A549 (cell line): Measurements from ENCODE around the gene USP6NL.

Experiments
- CBX8 ChIP-seq: fragments of 200-600 bp; sonication (generic); IDR thresholded peaks from 2 replicates; pipeline ENCODE4 v1.6.1; 2016
- EP300 ChIP-seq, 2 experiments: fragments of >200 bp; sonication (Bioruptor Twin); formaldehyde crosslinking; IDR thresholded peaks; 2 replicates in 1 of 2; 3 replicates in 1 of 2; pipeline ENCODE4 v1.6.1; 2016 to 2017
- GATA3 ChIP-seq: IDR thresholded peaks from 2 replicates; pipeline ENCODE4 v1.6.1; 2012; ENCODE audit warnings: borderline replicate concordance
- MYC ChIP-seq: IDR thresholded peaks from 2 replicates; pipeline ENCODE4 v1.6.1; 2012; ENCODE audit warnings: mild to moderate bottlenecking, inconsistent platforms, low read length, improper control_type of control experiment, borderline replicate concordance
- NPAS2 ChIP-seq: fragments of 250-450 bp; sonication (Bioruptor Pico); IDR thresholded peaks from 2 replicates; pipeline ENCODE4 v1.8.0; 2022; ENCODE audit warnings: mild to moderate bottlenecking, moderate library complexity, borderline replicate concordance
- POLR2A ChIP-seq: IDR thresholded peaks from 2 replicates; pipeline ENCODE4 v1.6.1; 2012; ENCODE audit warnings: mild to moderate bottlenecking, low read length
- RCOR1 ChIP-seq: fragments of 150-350 bp; IDR thresholded peaks from 2 replicates; pipeline ENCODE4 v1.6.1; 2014; ENCODE audit warnings: antibody characterized with exemption, low read length, low read depth
- RFX5 ChIP-seq: fragments of 450-650 bp; IDR thresholded peaks from 2 replicates; pipeline ENCODE4 v1.7.1; 2014; ENCODE audit warnings: antibody characterized with exemption, mild to moderate bottlenecking, moderate library complexity
- ZFP36 ChIP-seq: fragments of 450-650 bp; IDR thresholded peaks from 2 replicates; pipeline ENCODE4 v1.6.1; 2014; ENCODE audit warnings: borderline replicate concordance; ENCODE audit not compliant: partially characterized antibody
- TF ChIP-seq, protein P1 (sequence below): fragments of >200 bp; sonication (Bioruptor Twin); formaldehyde crosslinking; IDR thresholded peaks from 3 replicates; pipeline ENCODE4 v1.5.1; 2016
- TF ChIP-seq, protein P2 (sequence below): fragments of 450-650 bp; IDR thresholded peaks from 2 replicates; pipeline ENCODE4 v1.6.1; 2014; ENCODE audit warnings: antibody characterized with exemption
- TF ChIP-seq, protein P3 (sequence below): IDR thresholded peaks from 2 replicates; pipeline ENCODE4 v1.6.1; 2012

- TF ChIP-seq MYC (no peak), RFX5 (no peak), ZFP36 (no peak), NPAS2 (no peak), EP300 (IDR thresholded peaks at IDR 0.05) (no peak), CBX8 (no peak), GATA3 (no peak), POLR2A (no peak), RCOR1 (no peak)
- TF ChIP-seq, protein P1, sequence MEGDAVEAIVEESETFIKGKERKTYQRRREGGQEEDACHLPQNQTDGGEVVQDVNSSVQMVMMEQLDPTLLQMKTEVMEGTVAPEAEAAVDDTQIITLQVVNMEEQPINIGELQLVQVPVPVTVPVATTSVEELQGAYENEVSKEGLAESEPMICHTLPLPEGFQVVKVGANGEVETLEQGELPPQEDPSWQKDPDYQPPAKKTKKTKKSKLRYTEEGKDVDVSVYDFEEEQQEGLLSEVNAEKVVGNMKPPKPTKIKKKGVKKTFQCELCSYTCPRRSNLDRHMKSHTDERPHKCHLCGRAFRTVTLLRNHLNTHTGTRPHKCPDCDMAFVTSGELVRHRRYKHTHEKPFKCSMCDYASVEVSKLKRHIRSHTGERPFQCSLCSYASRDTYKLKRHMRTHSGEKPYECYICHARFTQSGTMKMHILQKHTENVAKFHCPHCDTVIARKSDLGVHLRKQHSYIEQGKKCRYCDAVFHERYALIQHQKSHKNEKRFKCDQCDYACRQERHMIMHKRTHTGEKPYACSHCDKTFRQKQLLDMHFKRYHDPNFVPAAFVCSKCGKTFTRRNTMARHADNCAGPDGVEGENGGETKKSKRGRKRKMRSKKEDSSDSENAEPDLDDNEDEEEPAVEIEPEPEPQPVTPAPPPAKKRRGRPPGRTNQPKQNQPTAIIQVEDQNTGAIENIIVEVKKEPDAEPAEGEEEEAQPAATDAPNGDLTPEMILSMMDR = no peak
- TF ChIP-seq, protein P2, sequence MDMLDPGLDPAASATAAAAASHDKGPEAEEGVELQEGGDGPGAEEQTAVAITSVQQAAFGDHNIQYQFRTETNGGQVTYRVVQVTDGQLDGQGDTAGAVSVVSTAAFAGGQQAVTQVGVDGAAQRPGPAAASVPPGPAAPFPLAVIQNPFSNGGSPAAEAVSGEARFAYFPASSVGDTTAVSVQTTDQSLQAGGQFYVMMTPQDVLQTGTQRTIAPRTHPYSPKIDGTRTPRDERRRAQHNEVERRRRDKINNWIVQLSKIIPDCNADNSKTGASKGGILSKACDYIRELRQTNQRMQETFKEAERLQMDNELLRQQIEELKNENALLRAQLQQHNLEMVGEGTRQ = no peak
- TF ChIP-seq, protein P3, sequence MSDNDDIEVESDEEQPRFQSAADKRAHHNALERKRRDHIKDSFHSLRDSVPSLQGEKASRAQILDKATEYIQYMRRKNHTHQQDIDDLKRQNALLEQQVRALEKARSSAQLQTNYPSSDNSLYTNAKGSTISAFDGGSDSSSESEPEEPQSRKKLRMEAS = no peak
Observed at GRCh38 chr10:11493646-11494045, 117.8 kb downstream of the USP6NL start.
